MCF 10A (cell line): ENCODE results near the gene GRM8. TPM values are rescaled to one million over a fixed set of nuclear protein-coding genes. Genes with fewer than 3 reads are reported as not detected.

ENCODE experiments used
- BruUV-seq: library from RNA; stranded (reverse); fragments of 400-500 nt; replicated peaks from 2 replicates; lab custom pipeline; 2021; lab: Mats Ljungman, UMichigan
- CTCF ChIA-PET: fragments of 300-600 bp; sonication (Branson Sonifier 250); formaldehyde crosslinking; extraction: SDS; loops from one replicate; lab custom pipeline; 2021; ENCODE audit warnings: antibody characterized with exemption, inconsistent platforms; lab: Yijun Ruan, JAX
- POLR2A ChIA-PET: fragments of 300-600, 350-650 bp; sonication (Branson Sonifier 250); formaldehyde crosslinking; extraction: SDS; loops from one replicate; lab custom pipeline; 2020; ENCODE audit warnings: antibody characterized with exemption, inconsistent platforms; lab: Yijun Ruan, JAX
- DNase-seq: peaks from one replicate; pipeline ENCODE4 v3.0.0-alpha.2; 2018; ENCODE audit not compliant: unreplicated experiment
- H3K27ac Mint-ChIP-seq: one replicate; pipeline ENCODE4 v1.8.0; 2022; ENCODE audit warnings: mild to moderate bottlenecking, low read depth, mixed read lengths; ENCODE audit not compliant: unreplicated experiment
- H3K27me3 Mint-ChIP-seq: one replicate; pipeline ENCODE4 v1.8.0; 2022; ENCODE audit warnings: mixed read lengths; ENCODE audit not compliant: insufficient read depth, unreplicated experiment
- H3K36me3 Mint-ChIP-seq: one replicate; pipeline ENCODE4 v1.8.0; 2022; ENCODE audit warnings: mild to moderate bottlenecking, moderate library complexity, mixed read lengths; ENCODE audit not compliant: insufficient read depth, unreplicated experiment
- H3K4me1 Mint-ChIP-seq: one replicate; pipeline ENCODE4 v1.8.0; 2022; ENCODE audit warnings: mixed read lengths; ENCODE audit not compliant: insufficient read depth, unreplicated experiment
- H3K4me3 Mint-ChIP-seq: one replicate; pipeline ENCODE4 v1.8.0; 2022; ENCODE audit warnings: mild to moderate bottlenecking, moderate library complexity, mixed read lengths; ENCODE audit not compliant: unreplicated experiment
- H3K9me3 Mint-ChIP-seq: one replicate; pipeline ENCODE4 v1.8.0; 2022; ENCODE audit warnings: mixed read lengths; ENCODE audit not compliant: unreplicated experiment
- intact Hi-C: fragments of 100-400 bp; cut with micrococcal nuclease; formaldehyde crosslinking; loops from 2 replicates; pipeline ENCODE4 v1.14.1; 2022
- total RNA-seq: library from RNA; stranded (reverse); gene quantifications from 2 replicates; pipeline ENCODE4 v1.2.3, GENCODE V29; 2022
- TF ChIP-seq, protein P1 (sequence below): fragments of 200-600 bp; IDR thresholded peaks from one replicate; pipeline ENCODE4 v1.8.0; 2022; ENCODE audit warnings: antibody characterized with exemption, mild to moderate bottlenecking; ENCODE audit not compliant: unreplicated experiment

Gene GRM8
- total RNA-seq, 1 experiment from 2014 or later: not detected

DNA sequence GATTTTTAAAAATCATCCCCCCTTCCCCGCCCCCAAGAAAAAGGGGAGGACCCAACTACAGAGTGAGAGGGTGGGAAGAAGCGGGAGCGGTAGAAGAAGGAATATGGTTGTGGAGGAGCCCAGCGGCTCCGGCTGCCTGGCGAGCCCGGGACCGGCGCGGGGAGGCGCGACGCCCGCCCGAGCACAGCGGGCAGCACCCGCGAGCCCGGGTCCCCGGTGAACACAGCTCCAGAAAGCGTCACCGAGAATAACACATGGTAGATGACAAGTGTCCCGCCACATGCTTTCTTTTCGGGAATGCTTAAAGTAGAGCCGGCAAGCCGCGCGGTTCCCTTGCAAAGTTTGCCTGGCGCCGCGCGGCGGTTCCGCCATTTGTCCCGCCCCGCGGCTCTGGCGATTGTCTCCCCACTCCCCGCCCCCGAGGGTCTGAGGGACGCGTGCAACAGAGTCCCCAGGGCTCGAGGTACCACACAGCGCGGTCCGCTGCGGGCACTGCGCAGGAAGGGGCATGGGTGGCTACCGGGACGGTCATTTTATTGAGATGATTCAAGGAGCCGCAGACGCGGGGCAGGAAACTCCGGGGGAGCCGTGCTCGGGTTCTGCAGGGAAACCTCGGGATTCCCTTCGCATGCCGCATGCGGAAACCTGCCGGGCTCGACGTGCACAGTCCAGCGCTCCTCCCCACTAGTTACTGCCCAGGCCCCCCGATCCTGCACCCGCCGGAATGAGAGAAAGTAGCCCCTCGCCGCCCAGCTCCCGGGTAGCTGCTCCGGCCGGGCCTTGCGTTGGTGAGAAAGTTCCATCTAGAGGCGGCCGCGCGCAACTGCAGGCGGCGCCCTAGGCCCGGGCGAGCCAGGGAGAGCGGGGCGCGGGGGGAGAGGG, 781 bp upstream of the GRM8 start:
- H3K9me3 Mint-ChIP-seq: no peaks in the 10 kb centered on the region
- BruUV-seq: no TSS peak
- TF ChIP-seq, protein P1, sequence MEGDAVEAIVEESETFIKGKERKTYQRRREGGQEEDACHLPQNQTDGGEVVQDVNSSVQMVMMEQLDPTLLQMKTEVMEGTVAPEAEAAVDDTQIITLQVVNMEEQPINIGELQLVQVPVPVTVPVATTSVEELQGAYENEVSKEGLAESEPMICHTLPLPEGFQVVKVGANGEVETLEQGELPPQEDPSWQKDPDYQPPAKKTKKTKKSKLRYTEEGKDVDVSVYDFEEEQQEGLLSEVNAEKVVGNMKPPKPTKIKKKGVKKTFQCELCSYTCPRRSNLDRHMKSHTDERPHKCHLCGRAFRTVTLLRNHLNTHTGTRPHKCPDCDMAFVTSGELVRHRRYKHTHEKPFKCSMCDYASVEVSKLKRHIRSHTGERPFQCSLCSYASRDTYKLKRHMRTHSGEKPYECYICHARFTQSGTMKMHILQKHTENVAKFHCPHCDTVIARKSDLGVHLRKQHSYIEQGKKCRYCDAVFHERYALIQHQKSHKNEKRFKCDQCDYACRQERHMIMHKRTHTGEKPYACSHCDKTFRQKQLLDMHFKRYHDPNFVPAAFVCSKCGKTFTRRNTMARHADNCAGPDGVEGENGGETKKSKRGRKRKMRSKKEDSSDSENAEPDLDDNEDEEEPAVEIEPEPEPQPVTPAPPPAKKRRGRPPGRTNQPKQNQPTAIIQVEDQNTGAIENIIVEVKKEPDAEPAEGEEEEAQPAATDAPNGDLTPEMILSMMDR: peak; percentile 94
- peaks cover 6% of the 10 kb centered on the region for H3K36me3 Mint-ChIP-seq
- ChIA-PET CTCF (interaction anchor here (0.6 to 2.3 kb wide), 32 partner anchors 8 to 458 kb away, joined by 3 to 31 read pairs (median 4); no protein-coding TSS in a partner anchor), POLR2A (interaction anchor here (0.6 to 0.9 kb wide), 3 partner anchors 139 to 739 kb away, joined by 3 to 4 read pairs (median 3); partner anchors contain the start of gene ZNF800)
- peaks cover 63% of the 10 kb centered on the region for H3K27me3 Mint-ChIP-seq
- intact Hi-C loops: loop anchor here (1.0 kb wide), 2 partner anchors 146 to 450 kb away; no protein-coding TSS in a partner anchor
- no peak overlapping the region for H3K27ac Mint-ChIP-seq
- peaks cover 8% of the 10 kb centered on the region for H3K4me1 Mint-ChIP-seq
- peak overlapping the region; percentile 77 for H3K4me3 Mint-ChIP-seq
- peak; percentile 47 for DNase-seq

DNA sequence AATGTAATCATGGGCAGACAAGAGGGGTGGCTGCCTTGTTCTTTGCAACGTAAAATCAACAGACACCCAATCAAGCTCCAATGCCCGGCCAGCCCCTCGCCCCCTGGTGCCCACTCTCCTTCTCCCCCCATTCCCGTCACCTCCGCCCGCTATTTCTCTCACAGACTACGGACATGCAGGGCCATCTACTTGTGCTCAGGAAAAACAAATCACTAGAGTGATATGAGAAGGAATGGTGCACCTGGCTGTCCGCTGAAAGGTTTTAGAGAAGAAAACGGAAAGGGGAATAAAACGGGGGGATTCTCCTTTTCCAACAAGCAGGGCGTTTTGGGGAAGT, 396 bp downstream of the GRM8 start:
- Mint-ChIP-seq H3K4me3 (peak overlapping the region; percentile 54), H3K36me3 (peaks cover 6% of the 10 kb centered on the region), H3K27me3 (peaks cover 63% of the 10 kb centered on the region), H3K27ac (no peak overlapping the region), H3K9me3 (no peaks in the 10 kb centered on the region), H3K4me1 (peaks cover 8% of the 10 kb centered on the region)
- intact Hi-C loops: no loop called here
- BruUV-seq: no TSS peak
- DNase-seq: no peak
- ChIA-PET CTCF (interaction anchor here (0.6 to 1.3 kb wide), 3 partner anchors 18 to 451 kb away, joined by 3 to 4 read pairs (median 3); no protein-coding TSS in a partner anchor), POLR2A (interaction anchor here (0.9 kb wide), 1 partner anchor 420 kb away, joined by 4 read pairs; no protein-coding TSS in a partner anchor)
- TF ChIP-seq, protein P1: no peak

DNA sequence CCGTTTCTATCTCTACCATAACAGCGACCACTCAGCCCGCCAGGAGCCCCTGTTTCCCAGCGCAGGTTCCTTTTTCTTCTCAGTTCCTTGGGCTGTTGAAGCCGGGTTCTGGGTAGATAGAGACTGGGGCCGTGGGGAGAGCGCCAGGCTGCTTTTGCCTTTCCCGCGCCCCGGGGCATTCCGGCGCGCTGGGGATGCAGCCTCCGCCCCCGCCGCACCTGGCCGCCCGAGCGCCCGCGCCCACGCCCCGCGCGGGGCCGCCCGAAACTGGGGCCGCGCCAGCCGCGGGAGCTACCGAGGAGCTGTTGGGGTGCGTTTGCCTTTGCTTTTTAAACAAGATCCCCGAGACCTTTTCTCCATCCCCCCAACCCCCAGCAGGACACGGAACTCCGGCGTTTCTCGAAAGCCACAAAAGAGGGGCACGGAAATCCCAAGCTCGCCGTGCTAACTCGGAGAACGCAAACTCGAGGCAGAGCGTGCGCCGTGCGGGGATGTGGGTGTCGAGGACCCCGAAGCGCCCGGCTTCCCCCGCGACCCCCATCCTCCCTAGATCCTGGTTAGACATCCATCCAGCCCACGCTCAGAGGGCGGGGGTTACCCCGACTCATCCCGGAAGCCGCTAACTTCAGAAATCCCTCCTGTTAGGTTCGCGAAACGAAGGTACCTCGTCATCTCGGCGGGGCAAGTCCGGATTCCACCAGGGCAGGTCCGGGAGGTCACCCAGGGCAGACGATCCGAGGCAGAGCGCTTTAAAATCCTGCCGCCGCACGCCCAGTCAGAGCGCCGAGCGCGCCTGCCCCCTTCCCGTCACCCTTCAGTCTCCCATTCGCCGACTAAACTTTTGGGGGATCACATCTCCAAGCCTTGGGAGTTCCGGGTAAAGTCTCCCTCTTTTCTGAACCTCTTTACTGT, 1.0 kb downstream of the GRM8 start:
- no TSS peak for BruUV-seq
- H3K4me3 Mint-ChIP-seq: peak overlapping the region; percentile 54
- TF ChIP-seq, protein P1: no peak
- intact Hi-C loops: no loop called here
- no peak for DNase-seq
- H3K9me3 Mint-ChIP-seq: no peaks in the 10 kb centered on the region
- peaks cover 63% of the 10 kb centered on the region for H3K27me3 Mint-ChIP-seq
- ChIA-PET CTCF (interaction anchor here (0.6 to 1.3 kb wide), 5 partner anchors 17 to 450 kb away, joined by 3 to 4 read pairs (median 3); no protein-coding TSS in a partner anchor), POLR2A (no interaction called here)
- no peak overlapping the region for H3K27ac Mint-ChIP-seq
- peaks cover 6% of the 10 kb centered on the region for H3K36me3 Mint-ChIP-seq
- H3K4me1 Mint-ChIP-seq: peaks cover 8% of the 10 kb centered on the region
